T follicular helper cell (primary cell): Measurements from ENCODE around the gene CCNO.

Experiments used
- DNase-seq: peaks from one replicate; pipeline ENCODE4 v3.0.0-alpha.2; 2020; ENCODE audit warnings: low read depth
- total RNA-seq, 2 experiments: gene quantifications; one replicate each; lab custom pipeline; 2026; lab: John Stamatoyannopoulos, UW

CCNO gene
- 0 reads per million in 2 experiments for total RNA-seq

GRCh38 chr5:55232985-55233928 lies at the start of gene CCNO:
CCNO (minus strand) TSS chr5:55233608; CDS start chr5:55233523, 85 bp downstream.
- DNase-seq: peak; percentile 45

- DNase-seq: no peak
These were observed 45.4 kb upstream of the CCNO start for GRCh38 chr5:55278778-55279177.

- no peak for DNase-seq
These were observed 43.4 kb upstream of the CCNO start for GRCh38 chr5:55276771-55277170.

GRCh38 chr5:55258339-55258738 lies 24.9 kb upstream of the CCNO start:
- no peak for DNase-seq

- no peak for DNase-seq
These were observed 21.4 kb upstream of the CCNO start for GRCh38 chr5:55254802-55255201.

GRCh38 chr5:55250064-55250463 lies 16.7 kb upstream of the CCNO start:
- DNase-seq: no peak

- DNase-seq: no peak
These were observed 8.3 kb upstream of the CCNO start for GRCh38 chr5:55241746-55242145.

- DNase-seq: no peak
These were observed 3.4 kb upstream of the CCNO start for GRCh38 chr5:55236800-55237199.

- DNase-seq: no peak
These were observed 803 bp upstream of the CCNO start for GRCh38 chr5:55234121-55234700.

- no peak for DNase-seq
These were observed 980 bp downstream of the CCNO start for GRCh38 chr5:55232271-55232984.

- DNase-seq: no peak
These were observed 1.5 kb downstream of the CCNO start for GRCh38 chr5:55231919-55232270.

GRCh38 chr5:55231029-55231918 lies 2.1 kb downstream of the CCNO start:
- DNase-seq: no peak

GRCh38 chr5:55230086-55230629 lies 3.2 kb downstream of the CCNO start:
- no peak for DNase-seq

GRCh38 chr5:55227664-55228430 lies 5.6 kb downstream of the CCNO start:
- no peak for DNase-seq

- peak; percentile 29 for DNase-seq
These were observed 6.3 kb downstream of the CCNO start, which contains the start of gene MCIDAS for GRCh38 chr5:55226934-55227663. MCIDAS (minus strand) TSS chr5:55227315; CDS start chr5:55227138, 177 bp downstream.

GRCh38 chr5:55226027-55226933 lies 7.1 kb downstream of the CCNO start:
- no peak for DNase-seq

- DNase-seq: no peak
These were observed 8.1 kb downstream of the CCNO start for GRCh38 chr5:55225346-55225745.

GRCh38 chr5:55223812-55224240 lies 9.6 kb downstream of the CCNO start:
- no peak for DNase-seq
